M059J (cell line): ENCODE data around the gene KANK2. TPM values are rescaled to one million over a fixed set of nuclear protein-coding genes. Genes with fewer than 3 reads are reported as not detected.
"Not testable (repeated sequence)": the region's sequence is repeated elsewhere in the genome, so short reads cannot be mapped to it uniquely, and the experiment has no call there.

Experiments
- DNase-seq: peaks from one replicate; pipeline ENCODE4 v3.0.0-alpha.2; 2012; ENCODE audit warnings: low read depth
- total RNA-seq: library from RNA; depleted of rRNA; stranded (reverse); fragments of >200 nt; shearing (Covaris generic); gene quantifications from 2 replicates; pipeline ENCODE4 v1.2.3, GENCODE V29; 2014

The KANK2 gene
- total RNA-seq, 1 experiment from 2014 or later: 183 TPM

DNA sequence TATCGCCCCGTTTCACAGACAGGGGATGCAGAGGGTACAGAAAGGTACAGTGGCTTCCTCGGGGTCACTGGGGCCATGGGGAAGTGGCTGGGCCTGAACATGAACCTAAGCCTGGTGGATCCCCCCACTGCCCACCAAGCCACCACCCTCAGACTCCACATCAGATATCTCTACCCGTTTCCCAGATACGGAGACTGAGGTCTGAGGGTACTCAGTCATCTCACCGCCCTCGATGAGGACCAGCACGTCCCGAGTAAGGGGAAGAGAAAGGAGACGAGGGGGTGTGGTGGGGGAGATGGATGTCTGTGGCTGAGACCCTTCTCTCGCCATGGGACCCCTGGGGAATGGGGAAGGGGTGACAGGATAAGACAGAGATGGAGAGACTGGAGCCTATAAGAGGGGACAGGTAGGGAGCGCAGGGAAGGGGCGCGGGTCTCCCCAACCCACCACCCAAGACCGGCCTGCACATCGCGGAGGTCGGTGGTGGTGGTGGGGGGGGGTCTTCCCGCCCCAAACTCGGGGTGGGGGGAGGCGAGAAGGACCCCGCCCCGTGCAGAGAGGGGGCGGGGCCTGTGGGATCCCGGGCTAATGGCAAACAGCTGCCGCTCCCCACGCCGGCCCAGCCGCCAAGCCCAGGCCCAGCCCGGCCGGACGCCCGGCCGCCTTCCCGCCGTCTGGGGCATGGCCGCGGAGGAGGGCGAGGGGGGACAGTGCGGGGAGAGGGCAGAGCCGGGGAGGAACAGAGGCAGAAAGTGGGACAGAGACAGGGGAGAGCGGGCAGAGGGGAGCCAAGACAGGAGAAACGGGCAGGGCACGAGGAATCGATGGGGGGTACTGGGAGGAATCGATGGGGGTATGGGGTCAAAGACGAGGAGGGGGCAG is 698 bp downstream of the KANK2 start:
- DNase-seq: peak; percentile 47

GRCh38 chr19:11195681-11196080 is 1.7 kb downstream of the KANK2 start:
- no peak for DNase-seq

- DNase-seq: no peak
Measured at GRCh38 chr19:11194656-11195558, 2.4 kb downstream of the KANK2 start.

GRCh38 chr19:11194173-11194572 is 3.2 kb downstream of the KANK2 start:
- no peak for DNase-seq

DNA sequence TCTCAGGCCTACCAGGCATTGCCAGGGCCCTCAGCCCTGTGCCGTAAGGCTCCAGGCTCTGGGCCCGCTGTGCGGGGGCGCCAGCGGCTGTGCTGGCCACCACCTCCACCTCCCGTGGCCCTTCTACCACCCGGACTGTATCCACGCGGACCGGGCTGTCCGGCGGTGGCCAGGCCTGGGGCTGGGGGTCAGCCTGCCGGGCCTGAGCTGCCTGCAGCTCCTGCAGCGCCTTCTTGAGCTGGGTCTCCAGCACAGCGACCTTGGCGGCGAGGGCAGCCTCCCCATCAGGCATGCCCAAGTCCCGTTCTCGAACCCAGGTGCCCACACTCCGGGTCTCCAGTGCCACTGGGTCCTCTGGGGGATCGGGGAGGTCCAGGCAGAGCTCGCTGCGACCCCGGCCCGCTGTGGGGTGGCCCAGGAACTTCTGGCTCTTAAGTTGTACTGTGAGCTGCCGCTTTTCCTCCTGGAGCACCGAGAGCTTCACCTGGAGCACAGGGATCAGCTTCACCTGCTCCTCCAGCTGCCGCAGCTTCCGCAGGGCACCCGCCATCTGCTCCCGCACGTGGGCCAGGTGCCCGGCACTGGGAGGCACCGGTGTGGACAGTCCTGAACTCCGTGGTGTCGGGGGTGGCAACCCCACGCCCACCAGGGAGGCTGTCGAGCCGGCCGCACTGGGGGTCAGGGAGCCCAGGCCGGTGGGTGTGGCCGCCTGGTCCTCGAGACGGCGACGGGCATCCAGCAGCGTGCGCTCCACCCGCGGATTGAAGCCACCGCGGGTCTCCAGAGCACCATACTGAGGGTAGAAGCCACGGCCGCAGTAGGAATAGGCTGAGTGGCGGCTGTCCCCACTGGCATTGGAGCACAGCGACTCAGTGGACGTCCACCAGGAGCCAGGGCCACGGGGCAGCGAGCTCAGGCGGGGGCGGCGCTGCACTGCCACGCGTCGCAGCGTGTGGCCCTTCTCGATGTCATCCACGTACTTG is 4.1 kb downstream of the KANK2 start:
- no peak for DNase-seq

- no peak for DNase-seq
Measured at GRCh38 chr19:11191934-11192333, 5.4 kb downstream of the KANK2 start.

GRCh38 chr19:11191273-11191755 is 6.0 kb downstream of the KANK2 start:
- DNase-seq: peak; percentile 82

DNA sequence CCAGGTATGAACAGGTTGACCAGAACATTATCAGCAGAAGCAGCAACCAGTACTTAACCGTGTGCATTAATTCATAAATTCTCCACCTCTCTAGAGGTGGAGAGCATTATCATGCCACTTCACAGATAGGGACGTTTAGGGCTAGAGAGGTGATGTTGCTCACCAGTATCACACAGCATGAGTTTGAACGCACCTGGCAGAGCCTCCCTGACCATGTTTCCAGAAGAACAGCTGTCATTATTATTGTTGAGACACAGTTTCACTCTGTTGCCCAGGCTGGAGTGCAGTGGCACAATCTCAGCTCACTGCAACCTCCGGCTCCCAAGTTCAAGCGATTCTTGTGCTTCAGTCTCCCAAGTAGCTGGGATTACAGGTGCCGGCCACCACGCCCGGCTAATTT is 6.8 kb downstream of the KANK2 start:
- no peak for DNase-seq

- DNase-seq: no peak
Measured at GRCh38 chr19:11187441-11187840, 9.9 kb downstream of the KANK2 start.

DNA sequence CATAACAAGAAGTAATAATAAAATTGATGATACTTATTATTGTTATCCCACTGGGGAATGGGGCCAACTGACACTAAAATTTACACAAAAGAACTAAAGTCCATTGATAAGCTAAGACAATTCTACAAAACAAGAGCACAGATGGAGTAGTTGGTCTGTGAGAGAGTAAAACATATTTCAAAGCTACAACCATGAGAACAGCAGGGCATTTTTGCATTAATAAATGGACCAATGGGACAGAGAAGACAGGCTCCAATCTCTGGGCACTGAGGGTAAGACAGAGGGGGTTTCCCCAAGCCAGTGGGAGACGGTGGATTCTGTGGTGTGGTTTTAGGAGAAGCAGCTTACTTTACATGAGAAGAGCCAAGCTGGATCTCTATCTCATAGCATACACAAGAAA is 14.4 kb downstream of the KANK2 start:
- no peak for DNase-seq

GRCh38 chr19:11181488-11181887 is 15.9 kb downstream of the KANK2 start:
- no peak for DNase-seq

DNA sequence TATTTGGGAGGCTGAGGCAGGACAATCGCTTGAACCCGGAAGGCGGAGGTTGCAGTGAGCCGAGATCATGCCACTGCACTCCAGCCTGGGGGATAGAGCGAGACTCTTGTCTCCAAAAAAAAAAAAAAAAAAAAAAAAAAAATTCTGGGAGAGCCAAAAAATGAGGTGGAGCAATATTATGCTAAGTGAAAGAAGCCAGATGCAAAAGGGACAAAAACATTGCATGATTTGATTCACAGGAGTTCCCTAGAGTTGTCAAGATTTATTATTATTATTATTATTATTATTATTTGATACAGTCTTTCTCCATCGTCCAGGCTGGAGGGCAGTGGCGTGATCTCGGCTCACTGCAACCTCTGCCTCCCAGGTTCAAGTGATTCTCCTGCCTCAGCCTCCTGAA is 16.4 kb downstream of the KANK2 start:
- not testable (repeated sequence) for DNase-seq

DNA sequence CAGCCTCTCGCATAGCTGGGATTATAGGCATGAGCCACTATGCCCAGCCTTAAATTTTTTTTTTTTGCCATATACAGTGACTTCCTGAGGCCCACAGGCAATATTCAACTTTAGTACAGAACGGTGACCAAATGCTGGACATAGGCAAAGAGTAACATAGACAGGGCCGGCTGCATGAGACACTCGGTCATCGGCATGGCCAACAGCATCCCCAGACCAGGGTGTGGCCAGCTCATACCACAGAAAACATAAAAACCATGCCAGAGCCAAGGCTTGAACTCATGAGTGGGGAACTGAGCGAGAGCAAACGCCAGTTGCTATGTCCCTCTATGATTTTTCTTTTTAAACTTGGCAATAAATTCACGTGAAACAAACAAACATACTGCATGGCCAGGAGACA is 17.0 kb downstream of the KANK2 start:
- no peak for DNase-seq

DNA sequence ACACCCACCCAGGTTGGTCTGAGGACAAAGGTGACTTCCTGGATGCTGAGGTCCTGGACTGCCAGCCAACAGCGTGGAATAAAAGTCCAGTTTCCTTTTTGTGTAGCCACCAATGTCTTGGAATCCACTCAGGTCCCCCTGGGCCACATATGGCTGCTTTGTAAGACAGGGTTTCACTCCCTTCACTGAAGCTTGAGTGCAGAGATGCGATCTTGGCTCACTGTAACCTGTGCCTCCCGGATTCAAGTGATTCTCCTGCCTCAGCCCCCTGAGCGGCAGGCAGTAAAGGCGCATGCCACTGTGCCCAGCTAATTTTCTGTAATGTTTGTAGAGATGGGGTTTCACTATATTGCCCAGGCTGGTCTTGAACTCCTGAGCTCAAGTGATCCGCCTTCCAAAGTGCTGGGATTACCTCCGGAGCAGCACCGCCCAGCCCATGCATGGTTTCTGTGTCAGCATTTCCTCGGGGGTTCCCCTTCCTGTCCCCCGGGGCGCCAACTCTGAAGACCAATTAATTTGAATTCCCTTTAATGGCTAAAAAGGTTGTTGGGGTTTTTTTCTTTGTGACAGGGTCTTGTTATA is 17.5 kb downstream of the KANK2 start:
- no peak for DNase-seq

GRCh38 chr19:11179145-11179465 is 18.2 kb downstream of the KANK2 start:
- not testable (repeated sequence) for DNase-seq

DNA sequence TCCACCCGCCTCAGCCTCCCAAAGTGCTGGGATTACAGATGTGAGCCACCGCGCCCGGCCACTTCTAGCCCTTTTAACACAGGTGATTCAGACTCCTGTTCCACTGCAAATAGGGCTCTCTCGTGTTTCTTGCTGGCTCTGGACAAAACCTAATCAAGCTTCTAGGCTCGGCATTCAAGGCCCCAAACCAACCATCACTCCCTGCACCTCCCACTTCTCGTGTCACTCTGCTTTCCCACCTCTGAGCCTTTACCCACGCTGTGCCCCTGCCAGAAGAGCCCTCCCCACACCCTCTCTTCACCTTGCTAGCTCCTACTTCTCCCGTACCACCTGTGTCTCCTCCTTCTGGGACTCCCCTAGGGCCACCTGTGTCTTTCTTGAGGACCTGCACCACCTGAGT is 19.8 kb downstream of the KANK2 start:
- DNase-seq: no peak

DNA sequence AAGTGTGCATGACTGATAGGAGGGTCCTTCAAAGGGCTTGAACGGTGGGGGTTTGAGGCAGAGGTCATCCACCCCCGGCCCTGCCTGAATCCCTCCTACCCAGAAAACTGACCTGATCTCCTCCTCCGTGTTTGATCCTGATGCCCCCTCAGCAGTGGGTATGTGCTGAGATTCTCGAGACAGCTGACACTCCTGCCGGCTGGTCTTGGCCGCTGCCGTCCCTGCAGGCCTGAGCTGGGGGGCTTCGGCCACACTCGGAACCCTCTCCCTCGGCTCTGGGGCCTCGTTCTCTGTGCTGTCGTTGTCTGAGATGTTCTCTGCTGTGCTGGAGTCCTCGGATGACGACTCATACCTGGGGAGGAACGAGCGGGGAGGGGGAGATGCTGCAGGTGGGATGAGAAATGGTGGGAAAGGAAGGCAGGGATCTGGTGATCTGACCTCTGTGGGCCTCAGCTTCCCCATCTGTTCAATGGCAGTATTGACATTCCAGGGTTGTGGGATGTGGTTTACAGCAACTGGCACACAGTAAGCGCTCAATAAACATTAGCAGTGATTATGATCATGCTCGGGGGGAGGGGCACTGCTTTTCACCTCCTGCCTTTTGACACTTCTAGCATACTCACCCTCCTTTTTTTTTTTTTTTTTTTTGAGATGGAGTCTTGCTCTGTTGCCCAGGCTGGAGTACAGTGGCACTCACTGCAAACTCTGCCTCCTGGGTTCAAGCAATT is 20.7 kb downstream of the KANK2 start:
- DNase-seq: no peak

- DNase-seq: no peak
Measured at GRCh38 chr19:11175920-11176319, 21.4 kb downstream of the KANK2 start.

- DNase-seq: no peak
Measured at GRCh38 chr19:11174336-11174735, 23.0 kb downstream of the KANK2 start.

- DNase-seq: no peak
Measured at GRCh38 chr19:11173516-11174155, 23.7 kb downstream of the KANK2 start.
